H1 (cell line): Measurements from ENCODE around the gene RIPK4. TPM values are rescaled to one million over a fixed set of nuclear protein-coding genes. Genes with fewer than 3 reads are reported as not detected.

Source experiments
- JUN ChIP-seq: IDR thresholded peaks from 2 replicates; pipeline ENCODE4 v1.6.1; 2011; ENCODE audit warnings: low read depth, mild to moderate bottlenecking, improper control_type of control experiment, low read length
- KDM4A ChIP-seq: IDR thresholded peaks from one replicate; pipeline ENCODE4 v1.7.1; 2012; ENCODE audit warnings: low read depth, mild to moderate bottlenecking, moderate library complexity, low read length, inconsistent platforms; ENCODE audit not compliant: severe bottlenecking
- MAFK ChIP-seq: IDR thresholded peaks from 2 replicates; pipeline ENCODE4 v1.6.1; 2012; ENCODE audit warnings: low read depth, mild to moderate bottlenecking, improper control_type of control experiment, low read length
- POU5F1 ChIP-seq: IDR thresholded peaks from 2 replicates; pipeline ENCODE4 v1.6.1; 2011; ENCODE audit warnings: low read depth, mild to moderate bottlenecking, low read length, moderate library complexity
- polyA plus RNA-seq, 7 experiments: library from polyadenylated mRNA; depleted of rRNA in 3 of 7; stranded (reverse) in 5 of 7; unstranded in 2 of 7; fragments of >200 nt in 5 of 7; fragments of 200-250 nt in 2 of 7; gene quantifications; 1 replicate in 5 of 7; 2 replicates in 1 of 7; 4 replicates in 1 of 7; pipeline versions ENCODE4 v1.2.1 to v1.2.3, GENCODE V29; 2011 to 2013; ENCODE audit warnings: missing spikeins in 2 of 7, mixed read lengths in 2 of 7
- total RNA-seq: library from RNA; stranded (reverse); fragmentation: NEBNext Ultra II Directional; extraction: Animal tissue kit (Norgen Biotek cat#: 25700); gene quantifications from 2 replicates; pipeline ENCODE4 v1.2.1, GENCODE V29; 2021

The RIPK4 gene
- total and polyA plus RNA-seq, 2 of the 8 experiments (the other 6 are each of a cell fraction or from before 2014, with no cell fraction given) = 2.7 to 5.6 TPM

DNA sequence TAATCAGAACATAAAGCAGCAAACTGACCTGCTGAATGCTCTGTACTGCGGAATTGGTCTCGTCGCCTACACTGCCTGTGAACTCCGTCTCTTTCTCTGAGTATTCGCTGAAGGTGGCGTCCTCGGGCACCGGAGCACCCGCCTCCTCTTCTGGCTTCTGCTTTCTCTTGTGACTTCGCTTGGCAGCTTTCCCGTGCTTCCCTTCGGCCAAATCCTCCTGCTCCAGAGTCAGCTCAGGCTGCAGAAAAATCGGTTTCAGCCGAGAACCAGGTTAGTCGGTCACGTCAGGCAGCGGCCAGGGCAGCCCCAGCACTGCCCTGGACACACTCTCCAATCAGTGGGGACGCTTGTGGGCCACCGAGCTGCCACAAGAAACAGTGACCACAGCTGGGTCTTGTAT lies 35.8 kb upstream of the RIPK4 start (continued):
- TF ChIP-seq MAFK (no peak), POU5F1 (no peak), KDM4A (no peak), JUN (no peak)
